ENCODE data around the gene RADIL.
"Not testable (repeated sequence)": the region's sequence is repeated elsewhere in the genome, so short reads cannot be mapped to it uniquely, and the experiment has no call there.

RADIL gene

GRCh38 chr7:4894482-4894881 is 11.0 kb upstream of the RADIL start:
- Histone ChIP-seq H3K27me3 (replicated peaks; ENCODE audit: control insufficient read depth, insufficient read depth, low read length) (no peaks in the 10 kb centered on the region), H3K4me3 (replicated peaks; ENCODE audit: low read depth, low read length) (no peak overlapping the region), H3K36me3 (ENCODE audit: control insufficient read depth, insufficient read depth, low read length) (no peaks in the 10 kb centered on the region)
- TF ChIP-seq CTCF (IDR thresholded peaks at IDR 0.05; ENCODE audit: insufficient read depth, low read length, poor library complexity, severe bottlenecking), result no peak
- no peak for DNase-seq (ENCODE audit: extremely low read depth, insufficient read length)

- no peak overlapping the region for H3K4me3 ChIP-seq (replicated peaks; ENCODE audit: low read depth, low read length)
- no peak for TF ChIP-seq CTCF (IDR thresholded peaks at IDR 0.05; ENCODE audit: insufficient read depth, low read length, poor library complexity, severe bottlenecking)
- no peaks in the 10 kb centered on the region for H3K36me3 ChIP-seq (ENCODE audit: control insufficient read depth, insufficient read depth, low read length)
- no peaks in the 10 kb centered on the region for H3K27me3 ChIP-seq (replicated peaks; ENCODE audit: control insufficient read depth, insufficient read depth, low read length)
- DNase-seq (ENCODE audit: extremely low read depth, insufficient read length), result no peak
Measured at GRCh38 chr7:4893929-4894475, 10.5 kb upstream of the RADIL start.

- H3K27me3 ChIP-seq (replicated peaks; ENCODE audit: control insufficient read depth, insufficient read depth, low read length); H3K36me3 ChIP-seq (ENCODE audit: control insufficient read depth, insufficient read depth, low read length); DNase-seq (ENCODE audit: extremely low read depth, insufficient read length); H3K4me3 ChIP-seq (replicated peaks; ENCODE audit: low read depth, low read length): not testable (repeated sequence)
Measured at GRCh38 chr7:4893188-4893587, 9.7 kb upstream of the RADIL start.

- H3K4me3 ChIP-seq (replicated peaks; ENCODE audit: low read depth, low read length); DNase-seq (ENCODE audit: extremely low read depth, insufficient read length); H3K27me3 ChIP-seq (replicated peaks; ENCODE audit: control insufficient read depth, insufficient read depth, low read length); H3K36me3 ChIP-seq (ENCODE audit: control insufficient read depth, insufficient read depth, low read length): not testable (repeated sequence)
Measured at GRCh38 chr7:4891522-4891921, 8.0 kb upstream of the RADIL start.

- Histone ChIP-seq H3K36me3 (ENCODE audit: control insufficient read depth, insufficient read depth, low read length) (no peaks in the 10 kb centered on the region), H3K27me3 (replicated peaks; ENCODE audit: control insufficient read depth, insufficient read depth, low read length) (no peaks in the 10 kb centered on the region), H3K4me3 (replicated peaks; ENCODE audit: low read depth, low read length) (no peak overlapping the region)
- no peak for DNase-seq (ENCODE audit: extremely low read depth, insufficient read length)
- TF ChIP-seq CTCF (IDR thresholded peaks at IDR 0.05; ENCODE audit: insufficient read depth, low read length, poor library complexity, severe bottlenecking), result no peak
Measured at GRCh38 chr7:4889682-4890081, 6.2 kb upstream of the RADIL start.

GRCh38 chr7:4888161-4888560 is 4.6 kb upstream of the RADIL start:
- no peak for TF ChIP-seq CTCF (IDR thresholded peaks at IDR 0.05; ENCODE audit: insufficient read depth, low read length, poor library complexity, severe bottlenecking)
- H3K4me3 ChIP-seq (replicated peaks; ENCODE audit: low read depth, low read length), result no peak overlapping the region
- no peaks in the 10 kb centered on the region for H3K36me3 ChIP-seq (ENCODE audit: control insufficient read depth, insufficient read depth, low read length)
- no peaks in the 10 kb centered on the region for H3K27me3 ChIP-seq (replicated peaks; ENCODE audit: control insufficient read depth, insufficient read depth, low read length)
- DNase-seq (ENCODE audit: extremely low read depth, insufficient read length), result no peak

- Histone ChIP-seq H3K27me3 (replicated peaks; ENCODE audit: control insufficient read depth, insufficient read depth, low read length) (no peaks in the 10 kb centered on the region), H3K4me3 (replicated peaks; ENCODE audit: low read depth, low read length) (no peak overlapping the region), H3K36me3 (ENCODE audit: control insufficient read depth, insufficient read depth, low read length) (no peaks in the 10 kb centered on the region)
- TF ChIP-seq CTCF (IDR thresholded peaks at IDR 0.05; ENCODE audit: insufficient read depth, low read length, poor library complexity, severe bottlenecking), result no peak
- no peak for DNase-seq (ENCODE audit: extremely low read depth, insufficient read length)
Measured at GRCh38 chr7:4886671-4887070, 3.2 kb upstream of the RADIL start.

Data from GM06990 (cell line).